Mesendoderm (in vitro differentiated cells): ENCODE measurements around the gene ANKLE1.

ENCODE experiments used
- DNase-seq: peaks from one replicate; pipeline ENCODE4 v3.0.0; 2013
- H2AK5ac ChIP-seq: 2 replicates; pipeline ENCODE4 v1.6.1; 2013; ENCODE audit warnings: low read length, inconsistent platforms
- H2BK120ac ChIP-seq: 2 replicates; pipeline ENCODE4 v1.6.1; 2013; ENCODE audit warnings: low read depth, mild to moderate bottlenecking, low read length, moderate library complexity, mixed read lengths
- H2BK15ac ChIP-seq: replicated peaks from 2 replicates; pipeline ENCODE4 v1.6.1; 2013; ENCODE audit warnings: low read depth, mild to moderate bottlenecking, moderate library complexity
- H2BK5ac ChIP-seq: 2 replicates; pipeline ENCODE4 v1.6.1; 2013; ENCODE audit warnings: low read length, inconsistent platforms
- H3K18ac ChIP-seq: 2 replicates; pipeline ENCODE4 v1.6.1; 2013; ENCODE audit warnings: mild to moderate bottlenecking, low read length, mixed read lengths
- H3K23ac ChIP-seq: one replicate; pipeline ENCODE4 v1.6.1; 2013; ENCODE audit warnings: low read length
- H3K27ac ChIP-seq: 2 replicates; pipeline ENCODE4 v1.5.1; 2013; ENCODE audit warnings: low read depth, mild to moderate bottlenecking, inconsistent platforms, low read length, moderate library complexity
- H3K27me3 ChIP-seq: 2 replicates; pipeline ENCODE4 v1.6.1; 2013; ENCODE audit warnings: low read length, control low read depth, mild to moderate bottlenecking, inconsistent platforms; ENCODE audit not compliant: insufficient read depth, poor library complexity
- H3K36me3 ChIP-seq: 2 replicates; pipeline ENCODE4 v1.6.1; 2013; ENCODE audit warnings: low read length, inconsistent platforms; ENCODE audit not compliant: control insufficient read depth, insufficient read depth
- H3K4ac ChIP-seq: one replicate; pipeline ENCODE4 v1.6.1; 2013; ENCODE audit warnings: low read depth, mild to moderate bottlenecking, low read length, moderate library complexity
- H3K4me1 ChIP-seq: 2 replicates; pipeline ENCODE4 v1.6.1; 2013; ENCODE audit warnings: low read depth, low read length, inconsistent platforms; ENCODE audit not compliant: control insufficient read depth
- H3K4me2 ChIP-seq: 2 replicates; pipeline ENCODE4 v1.6.1; 2013; ENCODE audit warnings: low read length
- H3K4me3 ChIP-seq: 2 replicates; pipeline ENCODE4 v1.5.1; 2013; ENCODE audit warnings: mild to moderate bottlenecking, low read length
- H3K56ac ChIP-seq: one replicate; pipeline ENCODE4 v1.6.1; 2013; ENCODE audit warnings: low read length
- H3K79me1 ChIP-seq: 2 replicates; pipeline ENCODE4 v1.6.1; 2013; ENCODE audit warnings: low read length, inconsistent platforms
- H3K79me2 ChIP-seq: 2 replicates; pipeline ENCODE4 v1.6.1; 2013; ENCODE audit warnings: mild to moderate bottlenecking, low read length; ENCODE audit not compliant: control insufficient read depth, insufficient read depth
- H3K9ac ChIP-seq: 2 replicates; pipeline ENCODE4 v1.6.1; 2013; ENCODE audit warnings: low read length, inconsistent platforms
- H4K5ac ChIP-seq: one replicate; pipeline ENCODE4 v1.6.1; 2013; ENCODE audit warnings: low read length
- H4K8ac ChIP-seq: one replicate; pipeline ENCODE4 v1.6.1; 2013; ENCODE audit warnings: low read depth, mild to moderate bottlenecking, control low read depth, low read length, moderate library complexity
- WGBS: extraction: QIAGEN DNeasy Blood & Tissue Kit; methylation state at CpG from one replicate; pipeline ENCODE4 v1.1.7; 2013; ENCODE audit warnings: low lambda C conversion rate, missing lambda C conversion rate; ENCODE audit not compliant: insufficient coverage; ENCODE audit errors: extremely low coverage; 5-methylcytosine and 5-hydroxymethylcytosine counted together

ANKLE1 gene

DNA sequence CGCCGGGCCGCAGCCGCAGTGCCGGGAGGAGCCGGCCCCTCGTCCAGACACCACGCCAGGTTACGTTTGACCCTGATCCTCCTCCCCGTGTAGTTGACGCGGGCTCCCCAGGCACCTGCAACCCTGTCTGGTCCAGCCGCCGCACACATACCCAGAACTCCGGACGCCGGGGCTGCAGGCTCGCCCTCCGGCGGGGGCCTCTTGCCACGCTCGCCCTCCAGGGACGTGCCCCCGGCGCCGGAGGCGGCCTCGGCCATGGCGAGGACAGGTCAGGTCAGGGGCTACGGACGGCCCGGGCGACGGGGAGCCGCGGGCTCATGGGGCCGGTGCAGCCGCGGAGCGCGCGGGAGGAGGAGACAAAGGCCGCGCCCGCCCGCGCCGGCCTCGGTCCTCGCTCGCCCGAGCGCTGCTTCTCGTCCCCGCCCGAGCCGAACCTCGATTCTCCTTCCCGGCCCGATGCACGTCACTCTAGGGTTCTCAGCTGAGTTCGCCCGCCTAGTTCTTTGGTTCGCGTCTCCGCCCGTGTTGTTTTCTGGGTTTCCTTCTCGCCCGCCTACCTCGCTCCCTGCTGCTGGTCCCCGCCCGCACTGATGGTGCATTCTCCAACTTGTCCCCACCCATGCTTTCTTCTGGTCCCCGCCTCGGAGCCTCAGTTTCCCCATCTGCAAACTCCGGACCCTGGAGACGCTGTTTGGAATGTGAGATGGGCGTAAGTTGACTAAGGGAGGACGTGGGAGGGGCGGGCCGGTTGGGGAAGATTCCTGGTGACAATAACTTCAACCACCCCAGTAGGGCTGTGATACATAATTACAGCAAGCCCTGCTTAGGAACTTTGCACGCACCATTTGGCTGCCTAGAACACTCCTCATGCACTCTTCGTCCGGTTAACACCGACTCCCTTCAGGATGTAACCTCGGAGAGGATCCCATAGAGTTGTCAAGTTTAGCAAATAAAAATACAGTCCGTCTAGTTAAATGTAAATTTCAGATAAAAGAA lies 53.0 kb downstream of the ANKLE1 start, which contains the start of gene ANO8:
Gene ANO8, minus strand, starts transcription at position 442 of the 996 bp plus-strand sequence. Its CDS starts 185 bp downstream, at position 257.
- H4K5ac ChIP-seq = no peak within 1 kb of the TSS
- H2AK5ac ChIP-seq = no peak within 1 kb of the TSS
- peak within 1 kb of the TSS; percentile 71 for H3K4me3 ChIP-seq
- no peaks in the 10 kb centered on the region for H3K27me3 ChIP-seq
- H3K9ac ChIP-seq = peak within 1 kb of the TSS; percentile 89
- peak within 1 kb of the TSS; percentile 48 for H3K4me2 ChIP-seq
- no peak within 1 kb of the TSS for H2BK5ac ChIP-seq
- no peaks in the 10 kb centered on the region for H3K79me2 ChIP-seq
- H3K4me1 ChIP-seq = no peaks in the 10 kb centered on the region
- H3K23ac ChIP-seq = no peak within 1 kb of the TSS
- no peak within 1 kb of the TSS for H2BK120ac ChIP-seq
- H2BK15ac ChIP-seq = no peak within 1 kb of the TSS
- peak; percentile 99 for DNase-seq
- no peak within 1 kb of the TSS for H4K8ac ChIP-seq
- no CpG with 5 or more reads among the region's 86 CpGs for WGBS
- peak within 1 kb of the TSS; percentile 41 for H3K4ac ChIP-seq
- peak within 1 kb of the TSS; percentile 55 for H3K27ac ChIP-seq
- peaks cover 2% of the 10 kb centered on the region for H3K79me1 ChIP-seq
- peak within 1 kb of the TSS; percentile 93 for H3K56ac ChIP-seq
- peak within 1 kb of the TSS; percentile 52 for H3K18ac ChIP-seq
- H3K36me3 ChIP-seq = no peaks in the 10 kb centered on the region

DNA sequence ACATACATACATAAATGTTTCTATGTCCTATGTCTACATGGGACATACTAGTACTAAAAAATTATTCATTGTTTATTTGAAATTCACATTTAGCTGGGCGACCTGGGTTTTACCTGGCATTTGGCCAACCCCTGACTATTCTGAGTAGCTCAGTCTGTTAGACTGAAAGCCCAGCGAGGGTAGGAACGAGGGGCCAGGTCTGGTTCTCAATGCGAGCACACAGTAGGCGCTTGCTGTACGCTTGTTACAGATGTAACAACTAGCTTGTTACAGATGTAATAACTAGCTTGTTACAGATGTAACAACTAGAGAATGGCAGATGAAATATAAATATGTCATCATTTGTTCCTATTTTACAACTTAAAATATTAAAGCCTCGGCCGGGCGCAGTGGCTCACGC lies 53.9 kb downstream of the ANKLE1 start:
- Histone ChIP-seq H3K4me2 (no peak overlapping the region), H3K4me1 (no peaks in the 10 kb centered on the region), H4K5ac (no peak overlapping the region), H3K27ac (no peak overlapping the region), H2AK5ac (no peak overlapping the region), H2BK15ac (no peak overlapping the region), H3K36me3 (no peaks in the 10 kb centered on the region), H3K18ac (no peak overlapping the region), H4K8ac (no peak overlapping the region), H3K9ac (no peak overlapping the region), H3K79me2 (no peaks in the 10 kb centered on the region), H2BK120ac (no peak overlapping the region), H3K79me1 (peaks cover 2% of the 10 kb centered on the region), H3K4ac (no peak overlapping the region), H3K56ac (no peak overlapping the region), H3K4me3 (no peak overlapping the region), H3K27me3 (no peaks in the 10 kb centered on the region), H3K23ac (no peak overlapping the region), H2BK5ac (no peak overlapping the region)
- no peak for DNase-seq
- no CpG with 5 or more reads among the region's 10 CpGs for WGBS
